ENCODE measurements around the gene DNAJB2. TPM values are rescaled to one million over a fixed set of nuclear protein-coding genes. Genes with fewer than 3 reads are reported as not detected.

Gene DNAJB2
- total and polyA plus RNA-seq, 4 donors: 63.7 to 79.6 (median 75.3) TPM

- H3K36me3 ChIP-seq (ENCODE audit: control insufficient read depth in 4 of 4, insufficient read depth in 4 of 4, low read length in 4 of 4): peaks cover 5 to 41% (median 26%) of the 10 kb centered on the region in 4 donors
- no peak for DNase-seq
Observed at GRCh38 chr2:219282943-219283581, 3.9 kb downstream of the DNAJB2 start.

DNA sequence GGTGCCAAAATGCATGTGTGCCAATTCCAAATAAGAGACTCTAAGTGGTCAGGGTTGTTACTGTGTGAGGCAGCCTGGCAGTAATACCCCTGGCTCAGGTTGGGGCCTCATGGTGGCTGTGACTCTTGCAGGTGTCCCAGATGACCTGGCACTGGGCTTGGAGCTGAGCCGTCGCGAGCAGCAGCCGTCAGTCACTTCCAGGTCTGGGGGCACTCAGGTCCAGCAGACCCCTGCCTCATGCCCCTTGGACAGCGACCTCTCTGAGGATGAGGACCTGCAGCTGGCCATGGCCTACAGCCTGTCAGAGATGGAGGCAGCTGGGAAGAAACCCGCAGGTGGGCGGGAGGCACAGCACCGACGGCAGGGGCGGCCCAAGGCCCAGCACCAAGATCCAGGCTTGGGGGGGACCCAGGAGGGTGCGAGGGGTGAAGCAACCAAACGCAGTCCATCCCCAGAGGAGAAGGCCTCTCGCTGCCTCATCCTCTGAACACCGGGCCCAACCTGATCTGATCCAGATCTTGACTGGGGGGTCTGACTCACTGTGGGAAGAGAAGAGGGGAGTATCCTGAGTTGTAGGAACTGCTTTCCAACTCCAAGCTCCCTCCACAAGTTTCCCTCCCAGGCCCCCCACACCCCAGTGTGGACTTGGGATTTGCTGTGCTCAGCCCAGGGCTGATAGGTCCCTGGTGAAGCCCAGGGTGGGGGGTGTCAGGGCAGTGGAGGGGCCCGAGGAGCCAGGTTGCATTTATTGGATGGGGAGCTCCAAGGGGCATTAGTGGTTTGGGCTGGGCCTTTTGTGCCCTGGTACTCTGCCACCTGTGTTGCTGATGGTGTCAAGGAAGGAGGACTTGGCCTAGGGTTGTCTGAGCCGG is 5.6 kb downstream of the DNAJB2 start:
- 94 to 98% methylated on average over 16 of the region's 16 CpGs for WGBS, 2 donors

More at GRCh38 chr2:219282943-219283581, 3.9 kb downstream of the DNAJB2 start:
- Histone ChIP-seq H3K4me1 (ENCODE audit: control insufficient read depth in 5 of 5, insufficient read depth in 5 of 5, low read length in 5 of 5) (peaks cover 4 to 16% (median 7%) of the 10 kb centered on the region in 5 donors), H3K4me3 (no peak overlapping the region), H3K27me3 (ENCODE audit: control insufficient read depth in 3 of 3, insufficient read depth in 3 of 3, low read length in 2 of 3) (no peaks in the 10 kb centered on the region), H3K27ac (ENCODE audit: low read depth in 1 of 2, low read length in 1 of 2) (no peak overlapping the region), H3K9ac (ENCODE audit: insufficient read depth in 1 of 2, low read length in 2 of 2) (no peak overlapping the region), H3K9me3 (ENCODE audit: control insufficient read depth in 4 of 4, insufficient read depth in 3 of 4, low read length in 3 of 4) (no peaks in the 10 kb centered on the region)
- ATAC-seq (ENCODE audit: insufficient read depth, low FRiP score): no peak
- WGBS, 2 donors: 92 to 94% methylated on average over 17 of the region's 17 CpGs
- TF ChIP-seq, protein P1, sequence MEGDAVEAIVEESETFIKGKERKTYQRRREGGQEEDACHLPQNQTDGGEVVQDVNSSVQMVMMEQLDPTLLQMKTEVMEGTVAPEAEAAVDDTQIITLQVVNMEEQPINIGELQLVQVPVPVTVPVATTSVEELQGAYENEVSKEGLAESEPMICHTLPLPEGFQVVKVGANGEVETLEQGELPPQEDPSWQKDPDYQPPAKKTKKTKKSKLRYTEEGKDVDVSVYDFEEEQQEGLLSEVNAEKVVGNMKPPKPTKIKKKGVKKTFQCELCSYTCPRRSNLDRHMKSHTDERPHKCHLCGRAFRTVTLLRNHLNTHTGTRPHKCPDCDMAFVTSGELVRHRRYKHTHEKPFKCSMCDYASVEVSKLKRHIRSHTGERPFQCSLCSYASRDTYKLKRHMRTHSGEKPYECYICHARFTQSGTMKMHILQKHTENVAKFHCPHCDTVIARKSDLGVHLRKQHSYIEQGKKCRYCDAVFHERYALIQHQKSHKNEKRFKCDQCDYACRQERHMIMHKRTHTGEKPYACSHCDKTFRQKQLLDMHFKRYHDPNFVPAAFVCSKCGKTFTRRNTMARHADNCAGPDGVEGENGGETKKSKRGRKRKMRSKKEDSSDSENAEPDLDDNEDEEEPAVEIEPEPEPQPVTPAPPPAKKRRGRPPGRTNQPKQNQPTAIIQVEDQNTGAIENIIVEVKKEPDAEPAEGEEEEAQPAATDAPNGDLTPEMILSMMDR (IDR thresholded peaks at IDR 0.05; ENCODE audit: control extremely low read depth, extremely low read depth): no peak

DNA sequence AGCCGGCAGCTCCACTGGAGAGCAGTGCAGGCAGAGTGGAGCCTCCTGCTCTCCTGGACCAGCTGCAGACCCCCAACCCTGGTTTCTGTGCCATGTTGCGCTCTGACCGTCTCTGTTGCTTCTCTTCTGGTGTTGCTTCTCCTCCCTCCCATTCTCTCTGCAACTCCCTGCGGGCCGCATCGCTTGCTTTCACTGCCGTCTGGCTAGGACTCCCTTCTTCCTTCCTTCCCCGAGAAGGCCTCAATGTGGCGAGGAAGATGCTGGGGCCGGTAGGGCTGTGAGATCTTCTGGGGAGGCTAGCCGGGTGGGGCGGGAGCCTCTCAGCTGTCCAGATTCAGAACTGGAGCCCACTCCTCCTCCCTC is 6.2 kb downstream of the DNAJB2 start:
- H3K4me3 ChIP-seq: no peak overlapping the region
- H3K9me3 ChIP-seq (ENCODE audit: control insufficient read depth in 4 of 4, insufficient read depth in 3 of 4, low read length in 3 of 4): no peaks in the 10 kb centered on the region
- H3K9ac ChIP-seq (ENCODE audit: insufficient read depth in 1 of 2, low read length in 2 of 2): no peak overlapping the region
- DNase-seq (no peak), ATAC-seq (ENCODE audit: insufficient read depth, low FRiP score) (no peak)
- peaks cover 5 to 41% (median 26%) of the 10 kb centered on the region in 4 donors for H3K36me3 ChIP-seq (ENCODE audit: control insufficient read depth in 4 of 4, insufficient read depth in 4 of 4, low read length in 4 of 4)
- 95 to 96% methylated on average over 12 of the region's 12 CpGs for WGBS, 2 donors
- H3K27me3 ChIP-seq (ENCODE audit: control insufficient read depth in 3 of 3, insufficient read depth in 3 of 3, low read length in 2 of 3): no peaks in the 10 kb centered on the region
- peaks cover 0 to 10% (median 0%) of the 10 kb centered on the region in 5 donors for H3K4me1 ChIP-seq (ENCODE audit: control insufficient read depth in 5 of 5, insufficient read depth in 5 of 5, low read length in 5 of 5)
- TF ChIP-seq, protein P1 (IDR thresholded peaks at IDR 0.05; ENCODE audit: control extremely low read depth, extremely low read depth): no peak
- H3K27ac ChIP-seq (ENCODE audit: low read depth in 1 of 2, low read length in 1 of 2): no peak overlapping the region

More for the DNA sequence above, 5.6 kb downstream of the DNAJB2 start:
- Histone ChIP-seq H3K4me3 (no peak overlapping the region), H3K27ac (ENCODE audit: low read depth in 1 of 2, low read length in 1 of 2) (no peak overlapping the region), H3K4me1 (ENCODE audit: control insufficient read depth in 5 of 5, insufficient read depth in 5 of 5, low read length in 5 of 5) (peaks cover 0 to 12% (median 4%) of the 10 kb centered on the region in 5 donors), H3K27me3 (ENCODE audit: control insufficient read depth in 3 of 3, insufficient read depth in 3 of 3, low read length in 2 of 3) (no peaks in the 10 kb centered on the region), H3K9ac (ENCODE audit: insufficient read depth in 1 of 2, low read length in 2 of 2) (no peak overlapping the region), H3K36me3 (ENCODE audit: control insufficient read depth in 4 of 4, insufficient read depth in 4 of 4, low read length in 4 of 4) (peaks cover 5 to 41% (median 26%) of the 10 kb centered on the region in 4 donors), H3K9me3 (ENCODE audit: control insufficient read depth in 4 of 4, insufficient read depth in 3 of 4, low read length in 3 of 4) (no peaks in the 10 kb centered on the region)
- DNase-seq (no peak), ATAC-seq (ENCODE audit: insufficient read depth, low FRiP score) (no peak)
- TF ChIP-seq, protein P1 (IDR thresholded peaks at IDR 0.05; ENCODE audit: control extremely low read depth, extremely low read depth): no peak

Data from lung (tissue), 12 donors.